ENCODE data around the gene DUT. TPM values are rescaled to one million over a fixed set of nuclear protein-coding genes. Genes with fewer than 3 reads are reported as not detected.

The DUT gene
- total RNA-seq, 8 experiments from 2014 or later = 38.3 to 90.9 (median 55.9) TPM

GRCh38 chr15:48360841-48361240 lies 29.6 kb downstream of the DUT start:
- in situ Hi-C loops (cut with MboI; ENCODE audit: low pct_unique_long_range_greater_than_20kb in 2 of 9, low sequenced_read_pairs in 9 of 9, unreplicated experiment in 9 of 9) = loop anchor here in 7 of 9 experiments (10.0 to 25.0 kb wide), 4 partner anchors 64 to 1776 kb away; partner anchors contain the start of gene CEP152 (in 2 of the 7)
- no peak overlapping the region for H3K27ac ChIP-seq
- 65 to 100% (median 90%) methylated on average over 1 to 2 of the region's 2 CpGs; no CpG with 5 or more reads in 1 of the 10 experiments for WGBS, 10 experiments
- peak in 3 of 8 experiments; percentile 37 to 70 (median 65) for ATAC-seq (replicated peaks in 6 of 8)
- H3K4me3 ChIP-seq = no peak overlapping the region
- no peaks in the 10 kb centered on the region for H3K4me1 ChIP-seq (replicated peaks in 1 of 2)

GRCh38 chr15:48361685-48362084 lies 30.5 kb downstream of the DUT start:
- Histone ChIP-seq H3K4me1 (replicated peaks in 1 of 2) (no peaks in the 10 kb centered on the region), H3K27ac (no peak overlapping the region), H3K4me3 (no peak overlapping the region)
- ATAC-seq (replicated peaks in 6 of 8) = no peak
- in situ Hi-C loops (cut with MboI; ENCODE audit: low pct_unique_long_range_greater_than_20kb in 2 of 9, low sequenced_read_pairs in 9 of 9, unreplicated experiment in 9 of 9) = loop anchor here in 7 of 9 experiments (10.0 to 25.0 kb wide), 4 partner anchors 63 to 1776 kb away; partner anchors contain the start of gene CEP152 (in 2 of the 7)
- WGBS, 10 experiments = 50 to 100% (median 80%) methylated on average over 1 to 2 of the region's 2 CpGs; no CpG with 5 or more reads in 1 of the 10 experiments

GRCh38 chr15:48363474-48363873 lies 32.2 kb downstream of the DUT start:
- ATAC-seq (replicated peaks in 6 of 8) = no peak
- in situ Hi-C loops (cut with MboI; ENCODE audit: low pct_unique_long_range_greater_than_20kb in 2 of 9, low sequenced_read_pairs in 9 of 9, unreplicated experiment in 9 of 9) = loop anchor here in 7 of 9 experiments (10.0 to 25.0 kb wide), 4 partner anchors 61 to 1774 kb away; partner anchors contain the start of gene CEP152 (in 2 of the 7)
- no peak overlapping the region for H3K27ac ChIP-seq
- no peaks in the 10 kb centered on the region for H3K4me1 ChIP-seq (replicated peaks in 1 of 2)
- WGBS, 10 experiments = 20 to 86% (median 55%) methylated on average over 1 to 5 of the region's 5 CpGs; no CpG with 5 or more reads in 2 of the 10 experiments
- H3K4me3 ChIP-seq = no peak overlapping the region

GRCh38 chr15:48365575-48365974 lies 34.3 kb downstream of the DUT start:
- in situ Hi-C loops (cut with MboI; ENCODE audit: low pct_unique_long_range_greater_than_20kb in 2 of 9, low sequenced_read_pairs in 9 of 9, unreplicated experiment in 9 of 9) = loop anchor here in 7 of 9 experiments (10.0 to 25.0 kb wide), 4 partner anchors 59 to 1772 kb away; partner anchors contain the start of gene CEP152 (in 2 of the 7)
- Histone ChIP-seq H3K27ac (no peak overlapping the region), H3K4me3 (no peak overlapping the region), H3K4me1 (replicated peaks in 1 of 2) (no peaks in the 10 kb centered on the region)
- WGBS, 10 experiments = 75 to 100% (median 95%) methylated on average over 1 of the region's 1 CpG; no CpG with 5 or more reads in 2 of the 10 experiments
- ATAC-seq (replicated peaks in 6 of 8) = no peak

- in situ Hi-C loops (cut with MboI; ENCODE audit: low pct_unique_long_range_greater_than_20kb in 2 of 9, low sequenced_read_pairs in 9 of 9, unreplicated experiment in 9 of 9) = loop anchor here in 7 of 9 experiments (10.0 to 25.0 kb wide), 4 partner anchors 58 to 1771 kb away; partner anchors contain the start of gene CEP152 (in 2 of the 7)
- 30 to 86% (median 80%) methylated on average over 1 to 4 of the region's 4 CpGs; no CpG with 5 or more reads in 1 of the 10 experiments for WGBS, 10 experiments
- Histone ChIP-seq H3K4me3 (no peak overlapping the region), H3K4me1 (replicated peaks in 1 of 2) (no peaks in the 10 kb centered on the region), H3K27ac (no peak overlapping the region)
- peak in 1 of 8 experiments; percentile 50 for ATAC-seq (replicated peaks in 6 of 8)
Measured at GRCh38 chr15:48366584-48367312, 35.5 kb downstream of the DUT start.

- 0 to 100% (median 69%) methylated on average over 1 to 3 of the region's 3 CpGs for WGBS, 10 experiments
- Histone ChIP-seq H3K4me1 (replicated peaks in 1 of 2) (no peaks in the 10 kb centered on the region), H3K4me3 (no peak overlapping the region), H3K27ac (no peak overlapping the region)
- peak in 1 of 8 experiments; percentile 15 for ATAC-seq (replicated peaks in 6 of 8)
- in situ Hi-C loops (cut with MboI; ENCODE audit: low pct_unique_long_range_greater_than_20kb in 2 of 9, low sequenced_read_pairs in 9 of 9, unreplicated experiment in 9 of 9) = loop anchor here in 7 of 9 experiments (10.0 to 25.0 kb wide), 4 partner anchors 57 to 1770 kb away; partner anchors contain the start of gene CEP152 (in 2 of the 7)
Measured at GRCh38 chr15:48367483-48367882, 36.3 kb downstream of the DUT start.

- in situ Hi-C loops (cut with MboI; ENCODE audit: low pct_unique_long_range_greater_than_20kb in 2 of 9, low sequenced_read_pairs in 9 of 9, unreplicated experiment in 9 of 9) = loop anchor here in 6 of 9 experiments (25.0 kb wide), 3 partner anchors 442 to 1767 kb away; partner anchors contain the start of gene CEP152 (in 2 of the 6)
- Histone ChIP-seq H3K27ac (no peak overlapping the region), H3K4me3 (no peak overlapping the region), H3K4me1 (replicated peaks in 1 of 2) (no peaks in the 10 kb centered on the region)
- ATAC-seq (replicated peaks in 6 of 8) = peak in 1 of 8 experiments; percentile 71
- 30 to 85% (median 80%) methylated on average over 2 of the region's 3 CpGs; no CpG with 5 or more reads in 5 of the 10 experiments for WGBS, 10 experiments
Measured at GRCh38 chr15:48370460-48370859, 39.2 kb downstream of the DUT start.

GRCh38 chr15:48371550-48371949 lies 40.3 kb downstream of the DUT start:
- Histone ChIP-seq H3K27ac (no peak overlapping the region), H3K4me3 (no peak overlapping the region), H3K4me1 (replicated peaks in 1 of 2) (no peaks in the 10 kb centered on the region)
- in situ Hi-C loops (cut with MboI; ENCODE audit: low pct_unique_long_range_greater_than_20kb in 2 of 9, low sequenced_read_pairs in 9 of 9, unreplicated experiment in 9 of 9) = loop anchor here in 6 of 9 experiments (25.0 kb wide), 3 partner anchors 441 to 1766 kb away; partner anchors contain the start of gene CEP152 (in 2 of the 6)
- ATAC-seq (replicated peaks in 6 of 8) = no peak
- WGBS, 10 experiments = 0 to 50% (median 30%) methylated on average over 1 to 2 of the region's 2 CpGs; no CpG with 5 or more reads in 2 of the 10 experiments

- no peak for ATAC-seq (replicated peaks in 6 of 8)
- in situ Hi-C loops (cut with MboI; ENCODE audit: low pct_unique_long_range_greater_than_20kb in 2 of 9, low sequenced_read_pairs in 9 of 9, unreplicated experiment in 9 of 9) = loop anchor here in 6 of 9 experiments (25.0 kb wide), 3 partner anchors 440 to 1765 kb away; partner anchors contain the start of gene CEP152 (in 2 of the 6)
- Histone ChIP-seq H3K4me1 (replicated peaks in 1 of 2) (no peaks in the 10 kb centered on the region), H3K4me3 (no peak overlapping the region), H3K27ac (no peak overlapping the region)
- 0 to 100% (median 65%) methylated on average over 1 to 2 of the region's 2 CpGs; no CpG with 5 or more reads in 1 of the 10 experiments for WGBS, 10 experiments
Measured at GRCh38 chr15:48371961-48372360, 40.7 kb downstream of the DUT start.

- peak in 5 of 8 experiments; percentile 27 to 86 (median 31) for ATAC-seq (replicated peaks in 6 of 8)
- Histone ChIP-seq H3K4me3 (no peak overlapping the region), H3K27ac (no peak overlapping the region), H3K4me1 (replicated peaks in 1 of 2) (no peaks in the 10 kb centered on the region)
- WGBS, 10 experiments = 13 to 100% (median 85%) methylated on average over 4 to 9 of the region's 10 CpGs; no CpG with 5 or more reads in 2 of the 10 experiments
- in situ Hi-C loops (cut with MboI; ENCODE audit: low pct_unique_long_range_greater_than_20kb in 2 of 9, low sequenced_read_pairs in 9 of 9, unreplicated experiment in 9 of 9) = loop anchor here in 6 of 9 experiments (25.0 kb wide), 3 partner anchors 438 to 1763 kb away; partner anchors contain the start of gene CEP152 (in 2 of the 6)
Measured at GRCh38 chr15:48373821-48374451, 42.7 kb downstream of the DUT start.

- no peaks in the 10 kb centered on the region for H3K4me1 ChIP-seq (replicated peaks in 1 of 2)
- no peak for ATAC-seq (replicated peaks in 6 of 8)
- H3K4me3 ChIP-seq = no peak overlapping the region
- no peak overlapping the region for H3K27ac ChIP-seq
- in situ Hi-C loops (cut with MboI; ENCODE audit: low pct_unique_long_range_greater_than_20kb in 2 of 9, low sequenced_read_pairs in 9 of 9, unreplicated experiment in 9 of 9) = loop anchor here in 6 of 9 experiments (25.0 kb wide), 3 partner anchors 438 to 1763 kb away; partner anchors contain the start of gene CEP152 (in 2 of the 6)
- 50 to 100% (median 75%) methylated on average over 1 to 3 of the region's 3 CpGs for WGBS, 10 experiments
Measured at GRCh38 chr15:48374472-48374871, 43.2 kb downstream of the DUT start.

- in situ Hi-C loops (cut with MboI; ENCODE audit: low pct_unique_long_range_greater_than_20kb in 2 of 9, low sequenced_read_pairs in 9 of 9, unreplicated experiment in 9 of 9) = no loop called here
- no peak overlapping the region for H3K27ac ChIP-seq
- no peaks in the 10 kb centered on the region for H3K4me1 ChIP-seq (replicated peaks in 1 of 2)
- no peak overlapping the region for H3K4me3 ChIP-seq
- ATAC-seq (replicated peaks in 6 of 8) = no peak
- WGBS, 10 experiments = 83 to 100% (median 96%) methylated on average over 1 to 2 of the region's 2 CpGs; no CpG with 5 or more reads in 4 of the 10 experiments
Measured at GRCh38 chr15:48375767-48376166, 44.5 kb downstream of the DUT start.
